ACC112 (cell line): ENCODE measurements around the gene PHACTR2.
A peak's percentile ranks its signal among the peaks of the same experiment; 100 is the strongest.
"Not testable (repeated sequence)": the region's sequence is repeated elsewhere in the genome, so short reads cannot be mapped to it uniquely, and the experiment has no call there.

Source experiments
- H2AFZ ChIP-seq: fragments of 200-600 bp; sonication (generic); one replicate; pipeline ENCODE4 v1.6.0; 2017; ENCODE audit warnings: antibody characterized with exemption, low read length; ENCODE audit not compliant: unreplicated experiment
- H3K27ac ChIP-seq: fragments of 200-600 bp; sonication (generic); 2 replicates; pipeline ENCODE4 v1.5.1; 2014; ENCODE audit warnings: low read depth, mild to moderate bottlenecking, antibody characterized with exemption, low read length, moderate library complexity
- H3K27me3 ChIP-seq: fragments of 200-600 bp; sonication (generic); 2 replicates; pipeline ENCODE4 v1.6.1; 2014; ENCODE audit warnings: mild to moderate bottlenecking, antibody characterized with exemption, low read length, moderate library complexity, mixed read lengths; ENCODE audit not compliant: insufficient read depth
- H3K36me3 ChIP-seq: fragments of 200-600 bp; sonication (generic); 2 replicates; pipeline ENCODE4 v1.6.1; 2016; ENCODE audit warnings: mild to moderate bottlenecking, antibody characterized with exemption, low read length, moderate library complexity, mixed read lengths; ENCODE audit not compliant: insufficient read depth
- H3K4me1 ChIP-seq: fragments of 200-600 bp; sonication (generic); one replicate; pipeline ENCODE4 v1.6.1; 2016; ENCODE audit warnings: low read length, mixed read lengths; ENCODE audit not compliant: insufficient read depth, unreplicated experiment, control insufficient read depth
- H3K4me3 ChIP-seq: fragments of 200-600 bp; sonication (generic); 2 replicates; pipeline ENCODE4 v1.5.1; 2014; ENCODE audit warnings: mild to moderate bottlenecking, low read depth, low read length
- H3K79me2 ChIP-seq: fragments of 200-600 bp; sonication (generic); one replicate; pipeline ENCODE4 v1.6.0; 2016; ENCODE audit warnings: low read length; ENCODE audit not compliant: control insufficient read depth, unreplicated experiment, insufficient read depth

PHACTR2 gene

DNA sequence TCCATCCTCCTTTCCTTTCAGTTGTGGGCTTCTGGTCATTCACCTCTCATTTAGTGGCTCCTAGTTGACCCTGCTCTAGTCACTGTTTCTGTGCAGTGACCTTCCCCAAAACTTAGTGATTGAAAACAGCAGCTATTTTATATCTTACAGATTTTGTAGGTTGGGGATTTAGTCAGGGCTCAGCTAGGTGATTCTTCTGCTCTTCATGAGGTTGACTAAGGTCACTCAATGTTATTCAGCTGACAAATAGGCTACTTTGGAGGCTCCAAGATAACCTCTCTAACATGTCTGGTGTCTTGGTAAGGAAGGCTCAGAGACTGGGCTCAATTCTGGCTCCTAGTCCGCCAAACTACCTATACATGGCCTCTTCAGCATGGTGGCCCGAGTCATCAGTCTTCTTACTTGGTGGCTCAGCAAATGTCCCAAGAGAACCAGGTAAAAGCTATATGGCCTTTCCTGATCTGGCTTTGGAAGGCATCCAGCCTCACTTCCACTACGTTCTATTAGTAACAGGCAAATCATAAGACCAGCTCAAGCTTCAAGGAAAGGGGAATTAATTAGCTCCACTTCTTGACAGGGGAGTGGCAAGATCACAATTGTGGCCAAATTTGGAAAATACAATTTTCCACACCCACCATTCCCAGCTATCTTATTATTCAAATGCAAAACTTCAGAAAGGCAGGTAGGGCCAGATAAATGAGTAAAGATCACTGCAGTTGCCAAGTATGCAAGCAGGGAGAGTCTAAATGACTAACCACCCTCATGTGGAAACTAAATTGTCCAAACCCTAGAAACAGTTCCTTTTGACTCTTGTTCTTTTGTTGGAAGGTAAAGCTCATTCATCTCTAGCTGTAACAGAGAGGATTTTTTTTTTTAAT, 114.9 kb downstream of the PHACTR2 start:
- peaks cover 16% of the 10 kb centered on the region for H3K36me3 ChIP-seq
- H3K27ac ChIP-seq, result no peak overlapping the region
- H3K79me2 ChIP-seq, result no peaks in the 10 kb centered on the region
- H2AFZ ChIP-seq, result no peak overlapping the region
- H3K4me3 ChIP-seq, result no peak overlapping the region
- H3K4me1 ChIP-seq, result no peaks in the 10 kb centered on the region
- no peaks in the 10 kb centered on the region for H3K27me3 ChIP-seq

DNA sequence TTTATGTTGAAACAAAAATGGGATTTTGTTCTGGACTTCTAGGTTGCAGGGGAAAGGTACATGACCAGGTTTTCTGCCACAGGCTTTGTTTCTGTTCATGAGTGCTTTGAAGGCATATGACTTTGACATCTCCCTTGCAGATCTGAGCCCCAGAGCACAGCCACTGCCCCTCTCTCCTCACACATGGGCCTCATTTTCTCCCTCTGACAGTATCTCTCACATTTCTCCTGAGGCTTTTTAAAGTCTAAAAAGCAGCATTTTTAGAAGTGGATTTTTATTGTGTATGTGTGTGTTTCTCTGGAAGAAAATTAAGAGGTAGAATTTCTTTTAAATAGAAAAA, 115.5 kb downstream of the PHACTR2 start:
- no peak overlapping the region for H2AFZ ChIP-seq
- peaks cover 16% of the 10 kb centered on the region for H3K36me3 ChIP-seq
- no peak overlapping the region for H3K4me3 ChIP-seq

DNA sequence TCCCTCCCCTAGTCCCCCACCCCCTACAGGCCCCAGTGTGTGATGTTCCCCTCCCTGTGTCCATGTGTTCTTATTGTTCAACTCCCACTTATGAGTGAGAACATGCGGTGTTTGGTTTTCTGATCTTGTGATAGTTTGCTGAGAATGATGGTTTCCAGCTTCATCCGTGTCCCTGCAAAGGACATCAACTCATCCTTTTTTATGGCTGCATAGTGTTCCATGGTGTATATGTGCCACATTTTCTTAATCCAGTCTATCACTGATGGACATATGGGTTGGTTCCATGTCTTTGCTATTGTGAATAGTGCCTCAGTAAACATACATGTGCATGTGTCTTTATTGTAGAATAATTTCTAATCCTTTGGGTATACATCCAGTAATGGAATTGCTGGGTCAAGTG, 118.8 kb downstream of the PHACTR2 start:
- H3K4me3 ChIP-seq, H2AFZ ChIP-seq: not testable (repeated sequence)

More for the DNA sequence above, 115.5 kb downstream of the PHACTR2 start:
- Histone ChIP-seq H3K27ac (no peak overlapping the region), H3K27me3 (no peaks in the 10 kb centered on the region), H3K79me2 (no peaks in the 10 kb centered on the region), H3K4me1 (no peaks in the 10 kb centered on the region)

DNA sequence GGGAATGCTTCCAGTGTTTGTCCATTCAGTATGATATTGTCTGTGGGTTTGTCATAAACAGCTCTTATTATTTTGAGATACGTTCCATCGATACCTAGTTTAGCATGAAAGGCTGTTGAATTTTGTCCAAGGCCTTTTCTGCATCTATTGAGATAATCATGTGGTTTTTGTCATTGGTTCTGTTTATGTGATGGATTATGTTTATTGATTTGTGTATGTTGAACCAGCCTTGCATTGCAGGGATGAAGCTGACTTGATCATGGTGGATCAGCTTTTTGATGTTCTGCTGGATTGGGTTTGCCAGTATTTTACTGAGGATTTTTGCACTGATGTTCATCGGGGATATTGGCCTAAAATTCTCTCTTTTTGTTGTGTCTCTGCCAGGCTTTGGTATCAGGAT, 120.7 kb downstream of the PHACTR2 start:
- H3K27ac ChIP-seq, H2AFZ ChIP-seq, H3K4me3 ChIP-seq, H3K36me3 ChIP-seq, H3K4me1 ChIP-seq, H3K27me3 ChIP-seq, H3K79me2 ChIP-seq: not testable (repeated sequence)

More for the DNA sequence above, 118.8 kb downstream of the PHACTR2 start:
- not testable (repeated sequence) for H3K27ac ChIP-seq, H3K27me3 ChIP-seq, H3K79me2 ChIP-seq, H3K4me1 ChIP-seq
- H3K36me3 ChIP-seq, result peaks cover 16% of the 10 kb centered on the region

DNA sequence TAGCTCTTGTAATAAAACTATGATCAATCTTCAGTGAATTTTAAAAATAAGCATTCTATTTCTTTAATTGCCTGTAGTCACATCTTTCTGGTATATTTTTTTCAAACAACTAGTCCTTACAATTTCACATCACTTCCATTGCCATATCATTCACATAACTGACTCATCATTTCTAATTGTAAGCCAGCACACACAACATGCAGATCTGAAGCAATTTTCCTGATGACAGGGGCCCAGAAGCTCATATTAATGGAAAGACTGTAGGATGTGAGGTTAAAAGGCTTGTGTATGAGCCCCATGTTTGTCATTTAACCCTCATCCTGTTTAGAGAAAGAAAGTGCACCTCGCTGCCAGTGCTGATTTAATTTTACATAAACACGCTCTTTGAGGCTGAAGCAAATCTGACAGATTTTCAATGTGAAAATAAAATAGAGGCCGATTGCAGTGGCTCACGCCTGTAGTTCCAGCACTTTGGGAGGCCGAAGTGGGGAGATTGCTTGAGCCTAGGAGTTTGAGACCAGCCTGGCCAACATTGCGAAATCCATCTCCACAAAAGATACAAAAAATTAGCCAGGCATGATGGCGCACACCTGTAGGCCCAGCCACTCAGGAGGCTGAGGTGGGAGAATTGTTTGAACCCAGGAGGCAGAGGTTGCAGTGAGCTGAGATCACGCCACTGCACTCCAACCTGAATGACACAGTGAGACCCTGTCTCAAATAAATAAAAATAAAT, 125.2 kb downstream of the PHACTR2 start:
- no peak overlapping the region for H3K4me3 ChIP-seq
- no peaks in the 10 kb centered on the region for H3K79me2 ChIP-seq
- no peaks in the 10 kb centered on the region for H3K27me3 ChIP-seq
- peaks cover 46% of the 10 kb centered on the region for H3K4me1 ChIP-seq
- H3K27ac ChIP-seq, result no peak overlapping the region; the same call in 1 of the 2 replicates
- H3K36me3 ChIP-seq, result peaks cover 4% of the 10 kb centered on the region; the same call in 1 of the 2 replicates
- no peak overlapping the region for H2AFZ ChIP-seq

DNA sequence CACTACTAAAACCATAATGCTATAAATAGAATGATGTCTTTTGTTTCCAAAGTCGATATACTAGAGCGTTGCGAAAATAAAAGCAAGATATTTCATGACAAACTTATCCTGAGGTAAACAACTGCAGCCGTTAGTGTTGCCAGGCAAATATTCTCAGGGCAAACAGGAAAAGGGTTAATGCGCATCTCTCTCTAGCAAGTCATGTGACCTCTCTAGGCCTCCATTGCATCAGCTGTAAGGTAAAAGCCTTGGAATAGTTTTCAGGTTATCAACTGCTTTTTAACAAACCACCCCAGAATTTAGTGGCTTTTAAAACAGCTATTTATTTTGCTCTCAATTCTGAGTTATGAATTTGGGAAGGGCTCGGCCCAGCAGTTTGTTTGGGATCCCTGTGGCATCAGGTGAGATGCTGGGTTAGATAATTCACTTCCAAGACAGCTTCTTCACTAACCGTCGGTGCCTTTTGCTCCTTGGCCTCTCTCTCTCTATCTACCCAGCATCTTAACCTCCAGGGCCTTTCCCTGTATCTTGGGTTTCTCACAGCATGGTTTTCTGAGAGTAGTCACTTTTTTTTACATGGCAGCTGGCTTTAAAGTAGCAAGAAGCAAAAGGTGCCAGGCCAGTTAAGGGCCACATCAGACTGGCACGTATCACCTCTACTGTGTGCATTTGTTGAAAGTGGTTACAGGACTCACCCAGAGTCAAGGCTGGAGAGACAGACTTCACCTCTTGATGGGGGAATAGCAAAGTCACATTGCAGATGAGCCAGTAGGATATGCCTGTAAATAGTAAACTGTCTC, 126.2 kb downstream of the PHACTR2 start:
- H3K4me1 ChIP-seq, result peaks cover 46% of the 10 kb centered on the region
- H2AFZ ChIP-seq, result no peak overlapping the region
- H3K27me3 ChIP-seq, result no peaks in the 10 kb centered on the region
- no peaks in the 10 kb centered on the region for H3K79me2 ChIP-seq
- no peak overlapping the region; the same call in 1 of the 2 replicates for H3K27ac ChIP-seq
- H3K36me3 ChIP-seq, result peaks cover 4% of the 10 kb centered on the region; the same call in 1 of the 2 replicates
- no peak overlapping the region for H3K4me3 ChIP-seq

DNA sequence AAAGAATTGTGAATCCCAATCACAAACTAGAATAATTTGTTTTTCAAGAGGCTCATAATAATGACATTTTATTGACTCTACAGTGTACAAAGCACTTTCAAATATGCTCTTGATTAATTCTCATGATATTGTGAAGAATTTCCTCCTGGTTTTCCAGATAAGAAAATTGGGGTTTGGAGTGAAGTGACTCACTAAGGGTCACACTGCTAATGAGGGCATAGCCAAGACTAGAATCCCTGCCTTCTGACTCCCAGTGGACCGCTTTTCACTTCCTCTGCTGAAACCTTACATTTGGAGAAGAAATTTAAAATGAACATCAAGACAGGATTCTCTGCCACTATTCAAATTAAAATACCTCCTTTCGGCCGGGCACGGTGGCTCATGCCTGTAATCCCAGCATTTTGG, 127.1 kb downstream of the PHACTR2 start:
- no peaks in the 10 kb centered on the region for H3K27me3 ChIP-seq
- H3K36me3 ChIP-seq, result peaks cover 4% of the 10 kb centered on the region; the same call in 1 of the 2 replicates
- H3K4me3 ChIP-seq, result no peak overlapping the region
- H3K27ac ChIP-seq, result peak overlapping the region; percentile 96
- H3K79me2 ChIP-seq, result no peaks in the 10 kb centered on the region
- H3K4me1 ChIP-seq, result peaks cover 46% of the 10 kb centered on the region
- no peak overlapping the region for H2AFZ ChIP-seq

DNA sequence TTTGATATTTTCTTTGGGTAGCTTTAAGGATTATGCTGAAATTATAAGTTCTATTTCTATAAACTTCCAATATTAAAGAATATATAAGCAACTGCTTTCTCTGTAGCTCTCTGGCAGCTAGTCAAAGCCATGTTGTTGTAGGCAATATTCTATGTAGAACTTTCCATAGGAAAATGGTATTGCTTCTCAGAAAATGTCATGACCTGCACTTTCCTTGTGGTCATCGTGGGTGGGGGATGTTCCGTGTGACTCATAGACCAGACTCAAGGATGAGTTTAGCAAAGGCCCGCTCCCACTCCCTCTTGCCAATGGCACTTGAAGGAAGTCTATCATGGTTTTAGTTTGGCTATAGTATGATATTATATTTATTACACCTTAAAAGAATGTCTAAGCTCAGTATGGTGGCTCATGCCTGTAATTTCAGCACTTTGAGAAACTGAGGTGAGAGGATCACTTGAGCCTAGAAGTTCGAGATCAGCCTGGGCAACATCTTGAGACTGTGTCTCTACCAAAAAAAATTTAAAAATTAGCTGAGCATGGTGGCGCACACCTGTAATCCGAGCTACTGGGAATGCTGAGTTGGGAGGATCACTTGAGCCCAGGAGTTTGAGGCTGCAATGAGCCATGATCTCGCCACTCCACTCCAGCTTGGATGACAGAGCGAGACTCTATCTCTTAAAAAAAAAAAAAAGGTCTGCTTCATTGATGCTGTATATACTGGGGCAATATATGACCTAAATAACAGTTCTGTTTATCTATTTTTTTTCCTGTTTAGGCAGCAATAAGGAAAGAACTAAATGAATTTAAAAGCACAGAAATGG, 128.7 kb downstream of the PHACTR2 start:
- peak overlapping the region; percentile 54; the same call in 1 of the 2 replicates for H3K4me3 ChIP-seq
- H3K27me3 ChIP-seq, result no peaks in the 10 kb centered on the region
- peaks cover 46% of the 10 kb centered on the region for H3K4me1 ChIP-seq
- H2AFZ ChIP-seq, result peak overlapping the region; percentile 70
- peak overlapping the region; percentile 96 for H3K27ac ChIP-seq
- no peaks in the 10 kb centered on the region for H3K79me2 ChIP-seq
- H3K36me3 ChIP-seq, result peaks cover 4% of the 10 kb centered on the region; the same call in 1 of the 2 replicates

DNA sequence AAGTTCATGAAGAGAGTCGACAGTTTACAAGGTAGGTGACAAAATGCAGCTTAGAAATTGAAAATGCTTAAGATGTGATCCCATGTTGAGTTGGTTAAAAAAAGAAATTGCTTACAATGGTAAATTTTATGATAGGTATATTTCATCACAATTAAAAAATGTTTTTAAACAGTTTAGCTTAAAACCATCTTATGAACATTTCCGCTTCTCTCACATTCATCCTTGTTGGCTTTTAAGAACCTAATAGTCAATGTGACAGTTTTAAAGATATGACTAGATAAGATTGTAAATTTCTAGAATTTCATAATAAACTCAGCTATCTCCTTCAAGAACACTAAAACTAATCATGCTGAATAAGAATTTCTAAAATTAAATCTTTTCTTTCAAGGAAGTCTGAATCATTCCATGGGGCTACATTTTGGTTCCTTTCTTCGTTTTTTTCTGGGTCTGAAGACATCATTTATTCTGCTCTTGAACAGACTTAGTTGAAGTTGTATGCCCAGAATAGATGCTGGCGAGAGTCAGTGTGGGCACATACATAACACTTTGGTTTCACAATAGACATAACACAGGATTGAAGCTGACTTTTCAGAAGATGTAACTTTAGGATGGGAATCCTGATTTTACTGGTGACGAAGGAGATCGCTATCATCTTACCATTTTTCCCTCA, 129.5 kb downstream of the PHACTR2 start:
- Histone ChIP-seq H2AFZ (no peak overlapping the region), H3K4me1 (peaks cover 46% of the 10 kb centered on the region), H3K36me3 (peaks cover 4% of the 10 kb centered on the region; the same call in 1 of the 2 replicates), H3K79me2 (no peaks in the 10 kb centered on the region), H3K27me3 (no peaks in the 10 kb centered on the region), H3K27ac (peak overlapping the region; percentile 96), H3K4me3 (no peak overlapping the region)
